HG03520 (cell line): ENCODE results near the gene SAA1.

Experiments used
- ATAC-seq: cut with Tn5 transposase; IDR thresholded peaks from one replicate; pipeline ENCODE4 v1.9.1; 2021; ENCODE audit warnings: mild to moderate bottlenecking, moderate library complexity; ENCODE audit not compliant: unreplicated experiment

The SAA1 gene

DNA sequence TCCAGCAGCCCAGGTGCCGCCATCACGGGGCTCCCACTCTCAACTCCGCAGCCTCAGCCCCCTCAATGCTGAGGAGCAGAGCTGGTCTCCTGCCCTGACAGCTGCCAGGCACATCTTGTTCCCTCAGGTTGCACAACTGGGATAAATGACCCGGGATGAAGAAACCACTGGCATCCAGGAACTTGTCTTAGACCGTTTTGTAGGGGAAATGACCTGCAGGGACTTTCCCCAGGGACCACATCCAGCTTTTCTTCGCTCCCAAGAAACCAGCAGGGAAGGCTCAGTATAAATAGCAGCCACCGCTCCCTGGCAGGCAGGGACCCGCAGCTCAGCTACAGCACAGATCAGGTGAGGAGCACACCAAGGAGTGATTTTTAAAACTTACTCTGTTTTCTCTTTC lies at the start of gene SAA1:
Gene SAA1 (plus strand): TSS at position 316 of the 400 bp plus-strand sequence. CDS start 624 bp downstream, outside the sequence.
- no peak for ATAC-seq

DNA sequence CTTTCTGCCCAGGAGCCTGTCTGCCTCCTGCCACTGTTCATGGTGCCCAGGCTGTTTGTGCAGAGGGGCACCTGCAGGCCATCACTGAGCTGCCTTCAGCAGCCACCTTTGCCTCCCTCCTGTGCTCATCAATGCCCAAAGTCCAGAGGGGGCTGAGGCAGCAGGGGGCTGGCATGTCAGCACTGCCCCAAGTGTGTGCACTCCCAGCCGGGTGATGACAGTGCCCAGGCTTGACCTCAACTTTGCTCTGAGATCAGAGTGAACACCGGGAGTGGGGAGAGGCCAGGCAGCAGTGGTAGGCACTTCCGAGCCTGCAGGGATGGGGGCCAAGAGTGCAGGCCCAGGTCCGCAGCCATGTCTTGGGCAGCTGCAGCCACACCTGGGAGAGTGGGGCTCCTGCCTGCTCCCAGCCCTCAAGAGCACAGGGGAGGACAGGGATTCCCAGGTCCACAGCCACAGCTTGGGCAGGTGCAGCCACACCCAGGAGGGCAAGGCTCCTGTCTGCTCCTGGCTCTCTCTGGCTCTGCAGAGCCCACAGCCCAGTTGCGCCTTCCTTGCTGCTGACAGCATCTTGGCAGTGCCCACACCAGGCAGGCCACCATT lies 44.7 kb upstream of the SAA1 start:
- no peak for ATAC-seq

DNA sequence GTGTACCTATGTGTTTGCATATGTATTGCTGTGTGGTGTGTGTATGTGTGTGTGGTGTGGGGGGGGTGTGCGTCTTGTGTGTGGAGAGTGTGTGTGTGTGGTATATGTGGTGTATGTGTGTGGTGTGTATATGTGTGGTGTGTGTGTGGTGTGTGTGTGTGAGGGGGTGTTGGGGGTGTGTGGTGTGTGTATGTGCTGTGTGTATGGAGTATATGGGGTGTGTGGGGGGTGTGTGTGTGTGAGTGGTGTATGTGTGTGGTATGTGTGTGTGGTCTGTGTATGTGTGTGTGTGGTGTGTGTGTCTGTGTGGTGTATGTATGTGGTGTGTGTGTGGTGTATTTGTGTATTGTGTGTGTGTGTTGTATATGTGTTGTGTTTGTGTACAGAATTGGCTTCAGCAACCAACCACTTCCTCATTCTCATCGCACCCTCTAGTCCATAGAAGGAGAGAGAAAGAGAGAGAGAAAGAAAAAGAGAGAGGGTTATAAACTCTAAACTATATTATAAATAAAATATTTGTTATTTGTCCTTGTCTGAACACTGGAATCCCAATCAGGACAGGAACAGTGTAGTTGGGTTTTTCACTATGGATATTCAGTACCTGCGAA lies 43.1 kb upstream of the SAA1 start:
- ATAC-seq, result no peak

DNA sequence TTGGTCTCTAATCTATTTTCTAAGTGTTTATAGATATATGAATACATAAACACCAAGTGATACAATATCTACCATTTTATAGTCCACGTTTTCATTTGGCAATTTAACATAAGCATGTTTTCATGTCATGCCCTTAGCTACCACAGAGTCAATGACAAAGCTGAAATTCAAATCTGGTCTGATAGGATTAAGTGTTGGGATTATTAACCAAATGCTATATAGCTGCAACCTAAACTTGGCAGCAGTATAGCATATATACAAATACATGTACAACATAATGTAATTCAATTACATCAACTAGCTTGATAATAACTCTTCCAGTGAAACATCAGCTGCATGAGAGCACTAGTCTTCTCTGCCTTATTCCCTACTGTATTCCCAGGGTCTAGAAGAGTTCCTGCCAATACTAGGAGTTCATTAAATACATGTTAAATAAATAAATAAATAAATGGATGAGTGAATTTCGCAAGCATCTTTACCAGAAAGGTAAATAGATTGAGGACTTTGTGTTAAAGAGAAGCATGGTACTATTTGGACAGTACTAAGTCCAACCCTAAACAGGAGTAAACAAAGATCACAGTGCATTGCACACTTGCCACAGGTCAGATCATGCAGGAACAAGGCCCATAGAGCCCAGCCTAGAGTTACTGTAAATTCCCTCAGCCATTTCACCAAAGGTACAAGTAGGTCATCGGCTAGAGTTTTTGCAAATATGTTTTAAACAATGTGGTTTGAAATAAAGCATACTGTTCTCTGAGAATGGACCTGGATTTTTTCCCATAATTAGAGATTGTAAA lies 42.3 kb upstream of the SAA1 start:
- no peak for ATAC-seq

DNA sequence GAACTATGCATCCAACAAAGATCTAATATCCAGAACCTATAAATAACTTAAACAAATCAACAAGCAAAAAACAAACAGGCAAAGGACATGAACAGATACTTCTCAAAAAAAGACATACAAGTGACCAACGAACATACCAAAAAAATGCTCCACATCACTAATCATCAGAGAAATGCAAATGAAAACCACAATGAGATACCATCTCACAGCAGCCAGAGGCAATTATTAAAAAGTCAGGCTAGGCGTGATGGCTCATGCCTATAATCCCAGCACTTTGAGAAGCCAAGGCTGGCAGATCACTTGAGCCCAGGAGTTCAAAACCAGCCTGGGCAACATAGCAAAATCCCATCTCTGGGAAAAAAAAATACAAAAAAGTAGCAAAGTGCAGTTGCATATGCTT lies 40.2 kb upstream of the SAA1 start:
- ATAC-seq, result no peak

DNA sequence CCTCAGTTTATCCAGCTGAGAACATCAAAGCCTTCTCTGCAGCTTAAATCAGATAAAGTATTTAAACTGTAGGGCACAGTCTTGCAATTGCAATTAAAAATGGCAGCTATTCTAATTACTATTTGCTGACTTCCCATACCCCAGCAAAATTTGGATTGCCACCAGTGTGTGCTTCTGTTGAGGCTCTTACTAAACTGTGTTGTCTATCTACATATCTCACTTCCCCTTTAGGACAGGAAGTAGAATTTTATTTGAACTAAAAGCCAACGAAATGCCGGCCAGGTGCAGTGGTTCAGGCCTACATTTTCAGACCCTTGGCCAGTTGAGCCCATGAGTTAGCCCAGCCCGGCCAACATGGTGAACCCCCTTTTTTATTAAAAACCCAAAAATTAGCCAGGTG lies 36.6 kb upstream of the SAA1 start:
- ATAC-seq, result peak; percentile 98

DNA sequence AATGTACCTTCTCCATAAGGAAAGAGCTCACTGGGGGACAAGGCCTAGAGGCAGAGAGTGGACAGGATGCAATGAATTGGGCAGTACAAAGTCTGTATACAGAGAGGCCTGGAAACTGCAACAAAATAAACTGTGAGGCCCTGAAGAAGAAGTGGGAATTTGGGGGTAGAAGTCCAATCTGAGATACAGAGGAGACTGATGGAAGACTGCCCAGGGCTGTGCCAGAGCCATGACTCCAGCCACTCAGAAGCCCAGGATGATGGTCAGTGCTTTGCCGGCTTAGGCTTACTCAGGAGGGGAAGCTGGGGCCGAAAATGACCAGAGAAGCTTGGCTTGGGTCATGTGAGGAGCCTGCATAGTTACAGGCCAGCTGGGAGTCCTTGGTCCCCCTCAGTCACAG lies 35.2 kb upstream of the SAA1 start:
- ATAC-seq, result no peak

DNA sequence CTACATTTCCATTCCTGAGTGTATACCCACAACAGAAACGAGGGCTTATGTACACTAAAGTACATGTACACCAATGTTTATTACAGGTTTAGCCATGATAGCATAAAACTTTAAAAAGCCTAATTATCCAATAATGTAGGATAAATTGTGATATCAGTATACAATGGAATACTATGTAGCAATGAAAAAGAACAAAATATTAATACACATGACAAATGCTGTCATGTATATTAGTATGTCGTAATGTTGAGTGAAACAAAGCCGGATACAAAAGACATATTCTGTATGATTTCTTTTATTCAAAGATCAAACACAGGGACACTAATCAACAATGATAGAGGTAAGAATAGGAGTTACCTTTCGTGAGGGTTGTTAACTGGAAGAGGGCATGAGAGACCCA lies 32.2 kb upstream of the SAA1 start:
- ATAC-seq, result no peak

DNA sequence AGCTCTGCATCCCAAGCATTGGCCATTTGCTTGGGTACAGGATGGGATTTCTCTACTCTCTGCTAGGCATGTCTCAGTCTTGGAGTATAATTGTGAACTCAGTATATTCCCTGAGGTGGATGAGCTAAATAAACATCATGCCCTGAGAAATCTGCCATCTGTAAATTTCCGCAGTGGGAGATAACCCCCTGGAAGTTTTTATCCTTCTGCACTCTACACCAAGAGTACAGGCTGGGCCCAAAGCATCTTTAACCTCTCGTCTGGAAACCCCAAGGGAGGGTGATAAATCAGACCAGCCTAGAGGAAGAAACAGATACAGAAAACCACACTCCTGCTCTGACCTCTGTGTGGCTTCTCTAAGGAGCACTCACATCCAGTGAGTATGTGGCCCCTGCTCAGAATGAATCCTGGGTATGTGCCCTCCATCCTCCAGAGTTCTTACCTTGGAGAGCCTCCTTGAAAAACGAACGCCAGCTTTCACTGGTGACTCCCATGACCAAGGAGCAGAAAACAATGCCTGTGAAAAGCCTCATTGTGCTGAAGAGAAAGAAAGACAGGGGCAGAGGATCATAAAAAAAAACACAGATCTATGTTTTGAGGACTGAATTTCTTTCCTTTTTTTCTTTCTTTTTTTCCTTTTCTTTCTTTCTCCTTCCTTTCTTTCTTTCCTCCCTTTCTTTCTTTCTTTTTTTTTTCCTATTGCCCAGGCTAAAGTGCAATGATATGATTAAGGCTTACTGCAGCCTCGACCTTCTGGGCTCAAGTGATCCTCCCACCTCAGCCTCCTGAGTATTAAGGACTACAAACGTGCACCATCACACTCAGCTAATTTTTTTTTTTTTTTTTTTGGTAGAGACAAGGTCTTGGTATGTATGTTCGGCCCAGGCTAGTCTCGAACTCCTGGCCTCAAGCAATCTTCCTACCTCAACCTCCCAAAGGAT lies 30.4 kb upstream of the SAA1 start:
- ATAC-seq, result no peak

DNA sequence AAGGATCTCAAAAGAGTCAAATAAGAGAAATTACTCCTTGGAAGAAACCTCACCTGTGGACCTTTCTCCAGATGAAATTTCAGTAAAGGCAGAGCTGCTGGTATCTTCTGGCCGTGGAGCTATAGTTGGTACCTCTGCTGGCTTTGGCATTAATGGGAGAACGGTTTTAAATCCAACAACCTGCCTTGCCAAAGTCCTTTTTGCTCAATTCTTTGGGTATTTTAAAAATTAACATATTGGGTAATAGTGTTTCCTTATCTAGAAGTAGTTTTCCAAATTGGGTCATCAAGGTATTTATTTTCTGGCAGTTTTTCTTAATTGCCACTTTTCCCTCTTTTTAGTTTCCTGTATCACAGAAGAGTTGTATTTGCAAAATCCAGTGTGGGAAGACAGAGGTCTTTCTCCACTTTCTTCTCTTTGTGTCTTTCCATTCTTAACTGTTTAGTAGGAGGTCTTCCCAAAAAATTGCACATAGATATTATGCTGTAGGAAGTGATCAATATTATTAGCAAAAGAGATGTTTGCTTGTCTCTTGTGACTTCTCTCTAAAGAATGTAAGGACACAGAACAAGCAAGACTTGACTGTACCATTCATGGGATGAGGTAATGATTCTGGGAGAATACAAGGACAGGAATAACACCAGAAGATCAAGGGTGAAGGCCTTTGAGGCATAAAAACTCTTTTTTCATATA lies 29.3 kb upstream of the SAA1 start, which contains the start of gene SAA4:
Gene SAA4 (minus strand): TSS at position 139 of the 693 bp plus-strand sequence. CDS start 876 bp downstream, outside the sequence.
- ATAC-seq, result no peak

DNA sequence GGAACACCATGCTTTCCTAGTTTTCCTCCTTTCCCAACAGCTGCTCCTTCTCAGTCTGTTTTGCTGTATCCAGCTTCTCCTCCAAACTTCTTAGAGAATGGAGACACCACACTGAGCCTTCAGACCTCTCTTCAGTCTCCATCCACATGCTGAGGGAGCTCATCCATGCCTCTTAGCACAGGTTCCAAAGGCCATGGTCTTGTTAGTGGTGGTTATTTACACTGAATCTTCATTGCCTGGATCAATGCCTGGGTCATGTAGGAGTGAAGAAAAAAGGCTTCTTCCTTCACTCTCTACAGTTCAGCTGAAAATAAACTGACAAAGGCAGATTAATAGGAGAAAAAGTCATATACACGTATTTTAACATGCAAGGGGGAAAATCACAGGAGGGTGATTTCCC lies 26.4 kb upstream of the SAA1 start:
- no peak for ATAC-seq

DNA sequence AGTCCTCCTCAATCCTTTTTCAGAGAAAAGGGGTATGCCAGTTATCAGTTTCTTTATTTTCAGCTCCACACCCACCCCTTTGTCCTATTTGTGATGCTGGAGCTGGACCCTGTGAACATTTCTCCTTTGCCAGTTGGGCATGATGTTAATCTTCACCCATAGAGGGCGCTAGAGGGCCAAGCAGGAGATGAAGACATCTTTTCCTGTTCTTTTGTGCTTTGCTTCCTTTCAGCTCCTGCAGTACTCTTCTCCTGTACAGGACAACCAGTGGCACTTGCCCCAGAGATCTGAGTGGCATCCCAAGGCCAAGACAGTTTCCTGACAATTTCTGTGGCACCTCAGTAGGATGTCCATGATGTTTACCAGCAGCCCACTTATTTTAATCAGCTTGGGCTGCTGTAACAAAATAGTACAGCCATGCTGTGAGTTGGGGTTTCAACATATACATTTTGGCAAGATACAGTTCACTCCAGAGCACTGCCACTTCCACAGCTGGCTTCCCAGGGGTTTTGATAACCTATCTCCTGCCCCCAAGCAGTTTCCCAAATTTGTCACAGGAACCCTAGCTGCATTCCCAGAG lies 22.2 kb upstream of the SAA1 start:
- no peak for ATAC-seq

DNA sequence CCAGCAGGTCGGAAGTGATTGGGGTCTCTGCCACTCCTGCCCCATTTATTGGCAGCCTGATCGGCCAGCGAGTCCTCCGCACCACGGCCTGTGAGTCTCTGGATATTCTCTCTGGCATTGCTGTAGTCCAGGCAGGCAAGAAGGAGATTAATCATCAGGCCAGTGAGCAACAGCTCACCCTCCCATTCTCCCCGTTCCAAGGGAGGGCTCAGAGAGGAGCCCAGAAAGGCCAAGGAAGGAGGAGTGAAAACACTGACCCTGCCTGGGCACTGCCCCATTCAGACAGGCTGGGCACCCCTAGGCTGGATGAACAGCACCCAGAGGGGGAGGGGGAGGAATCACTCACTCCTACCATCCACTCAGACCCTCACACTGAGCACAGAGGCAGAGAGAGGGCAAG lies 20.7 kb upstream of the SAA1 start:
- no peak for ATAC-seq

DNA sequence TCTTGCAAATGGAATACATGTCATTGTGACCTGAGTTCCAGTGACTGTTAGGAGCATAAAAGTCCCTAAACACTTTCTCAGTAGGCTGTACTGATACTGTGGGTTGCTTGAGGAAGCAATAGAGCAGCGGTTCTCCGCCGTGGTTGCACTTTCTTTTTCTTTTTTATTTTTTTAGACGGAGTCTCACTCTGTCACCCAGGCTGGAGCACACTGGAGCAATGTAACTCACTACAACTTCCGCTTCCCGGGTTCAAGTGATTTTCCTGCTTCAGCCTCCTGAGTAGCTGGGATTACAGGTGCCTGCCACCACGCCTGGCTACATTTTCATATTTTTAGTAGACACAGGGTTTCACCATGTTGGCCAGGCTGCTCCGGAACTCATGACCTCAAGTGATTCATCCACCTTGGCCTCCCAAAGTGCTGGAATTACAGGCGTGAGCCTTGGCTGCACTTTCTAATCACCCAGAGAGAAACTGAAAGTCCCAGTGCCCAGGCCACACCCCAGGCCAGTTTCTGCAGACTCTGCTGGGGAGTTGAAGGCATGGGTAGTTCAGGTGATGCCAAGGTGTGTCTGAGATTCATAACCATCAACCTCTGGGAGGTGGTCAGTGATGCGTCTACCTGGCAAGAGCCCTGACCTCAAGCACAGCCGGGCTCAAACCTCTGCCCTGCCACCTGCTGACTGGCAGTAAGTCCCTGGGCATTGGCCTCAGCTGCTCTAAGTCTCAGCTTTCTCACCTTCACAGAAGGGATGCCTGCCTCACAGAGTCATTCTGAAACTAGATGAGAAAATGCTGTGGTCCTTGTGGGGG lies 19.5 kb upstream of the SAA1 start:
- ATAC-seq, result peak; percentile 84

DNA sequence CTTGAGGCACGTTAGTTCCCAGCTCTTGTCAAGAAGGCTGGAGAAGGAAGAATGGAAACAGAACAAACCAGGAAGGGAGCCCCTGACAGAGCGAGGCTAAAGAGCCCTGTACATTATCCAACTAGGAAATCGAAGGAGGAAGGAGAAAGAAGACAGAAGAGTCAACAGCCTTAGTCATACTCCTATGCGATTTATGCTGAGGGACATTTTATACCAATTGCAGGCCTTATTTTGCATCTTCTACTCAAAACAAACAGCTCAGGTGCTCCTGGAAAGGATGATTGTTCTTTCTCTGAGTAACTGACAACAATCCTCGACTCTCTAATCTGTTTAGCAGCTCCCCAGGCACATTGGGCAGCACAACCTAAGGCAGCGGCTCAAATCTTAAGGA lies 18.9 kb upstream of the SAA1 start:
- peak; percentile 15 for ATAC-seq

DNA sequence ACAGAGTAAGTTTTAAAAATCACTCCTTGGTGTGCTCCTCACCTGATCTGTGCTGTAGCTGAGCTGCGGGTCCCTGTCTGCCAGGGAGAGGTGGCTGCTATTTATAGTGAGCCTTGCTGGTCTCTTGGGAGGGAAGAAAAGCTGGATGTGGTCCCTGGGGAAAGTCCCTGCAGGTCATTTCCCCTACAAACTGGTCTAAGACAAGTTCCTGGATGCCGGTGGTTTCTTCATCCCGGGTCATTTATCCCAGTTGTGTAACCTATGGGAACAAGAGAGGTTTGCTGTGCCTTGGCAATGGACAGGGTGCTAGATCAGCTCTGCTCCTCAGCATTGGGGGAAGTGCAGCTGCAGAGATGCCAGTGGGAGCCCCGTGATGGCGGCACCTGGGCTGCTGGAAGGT lies 17.5 kb upstream of the SAA1 start, which contains the start of gene SAA2:
Gene SAA2 (minus strand): TSS at position 108 of the 400 bp plus-strand sequence. CDS start 657 bp downstream, outside the sequence.
- no peak for ATAC-seq

DNA sequence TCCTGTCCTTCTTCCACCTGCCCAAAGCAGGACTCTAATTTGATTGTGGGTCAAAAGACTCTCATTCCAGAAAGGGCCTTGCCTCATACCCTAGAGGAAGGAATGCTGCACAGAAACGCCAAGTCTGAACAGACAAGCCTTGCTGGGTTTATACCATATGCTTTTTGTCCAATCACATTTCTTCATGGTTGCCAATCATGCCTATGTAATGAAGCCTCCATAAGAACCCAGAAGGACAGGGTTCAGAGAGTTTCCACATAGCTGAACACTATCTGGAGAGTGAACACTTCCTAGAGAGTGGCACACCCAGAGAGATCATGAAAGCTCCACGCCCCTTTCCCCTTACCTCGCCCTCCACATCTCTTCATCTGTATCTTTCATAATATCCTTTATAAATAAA lies 12.8 kb upstream of the SAA1 start:
- no peak for ATAC-seq

DNA sequence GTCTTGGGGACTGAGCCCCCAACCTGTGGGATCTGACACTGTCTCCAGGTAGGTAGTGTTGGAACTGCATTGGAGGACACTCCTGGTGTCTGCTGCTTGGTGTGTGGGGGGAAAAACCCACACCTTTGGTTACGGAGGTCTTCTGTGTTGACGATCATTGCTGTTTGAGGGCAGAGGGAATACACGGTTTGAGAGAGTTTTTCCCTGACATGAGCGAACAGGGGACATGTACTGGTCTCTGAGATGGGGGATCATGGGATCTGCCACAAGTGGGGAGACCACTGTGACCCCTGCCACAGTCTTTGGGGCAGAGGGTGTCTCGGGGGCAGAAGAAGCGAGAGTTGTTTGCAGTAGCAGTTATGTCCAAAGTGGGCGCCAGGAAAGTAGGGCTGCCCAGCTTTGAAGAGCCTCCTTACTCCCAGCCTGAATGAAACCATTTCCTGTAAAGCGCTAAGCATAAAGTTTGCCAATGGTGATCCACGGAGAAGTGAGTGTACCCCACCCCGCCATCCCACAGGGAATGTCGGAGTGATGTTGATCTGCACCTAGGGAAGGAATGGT lies 12.2 kb upstream of the SAA1 start:
- no peak for ATAC-seq
